C4-2B (cell line): ENCODE measurements around the gene HEATR5A.

Source experiments
- CTCF ChIP-seq: fragments of 450-650 bp; conservative IDR thresholded peaks from 2 replicates; pipeline ENCODE4 v1.5.1; 2017; ENCODE audit warnings: mild to moderate bottlenecking
- ZFX ChIP-seq: fragments of 450-650 bp; IDR thresholded peaks from 2 replicates; pipeline ENCODE4 v1.6.1; 2017

DNA sequence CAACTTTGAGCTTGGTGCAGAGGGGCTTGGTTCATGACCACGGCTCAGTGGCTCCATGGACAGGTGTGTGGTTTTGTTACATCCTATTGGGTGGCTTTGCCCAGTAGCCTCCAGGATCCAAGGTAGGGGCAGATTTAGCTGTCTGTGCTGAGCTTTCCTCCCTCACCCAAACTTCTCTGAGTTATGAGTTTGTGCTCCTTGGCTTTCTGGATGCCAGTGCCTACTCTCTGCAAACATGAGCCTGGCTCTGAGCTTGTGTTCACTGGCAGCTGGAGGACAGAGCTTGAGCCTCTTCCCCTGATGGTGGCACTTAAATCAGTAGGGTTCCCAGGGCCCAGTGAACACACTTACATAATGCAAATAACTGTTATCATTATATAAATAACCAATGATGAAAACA is 167.5 kb downstream of the HEATR5A start:
- TF ChIP-seq CTCF (no peak), ZFX (no peak)
